IMR-90 (cell line): Measurements from ENCODE around the gene SETD3. TPM values are rescaled to one million over a fixed set of nuclear protein-coding genes. Genes with fewer than 3 reads are reported as not detected.

Source experiments
- ATAC-seq: fragments of 200-7000 bp; cut with Tn5 transposase; 2 replicates; pipeline ENCODE4 v1.9.1; 2020; ENCODE audit warnings: low read depth, mild to moderate bottlenecking, moderate library complexity
- BruUV-seq: library from RNA; stranded (reverse); fragments of 400-500 nt; replicated peaks from 2 replicates; lab custom pipeline; 2021; lab: Mats Ljungman, UMichigan
- CTCF ChIA-PET: fragments of 300-600 bp; formaldehyde crosslinking; extraction: SDS; loops from one replicate; lab custom pipeline; 2021; ENCODE audit warnings: antibody characterized with exemption; lab: Yijun Ruan, JAX
- POLR2A ChIA-PET: fragments of 300-600 bp; sonication (Branson Sonifier 250); formaldehyde crosslinking; loops from one replicate; lab custom pipeline; 2022; ENCODE audit warnings: antibody characterized with exemption; ENCODE audit not compliant: unreplicated experiment; lab: Charles Lee
- DNase-seq: peaks from one replicate; pipeline ENCODE4 v3.0.0; 2013
- H2AFZ ChIP-seq: replicated peaks from 2 replicates; pipeline ENCODE3; 2013; ENCODE audit warnings: low read length, mild to moderate bottlenecking; ENCODE audit not compliant: poor library complexity
- H2AK5ac ChIP-seq: 2 replicates; pipeline ENCODE4 v1.6.1; 2013; ENCODE audit warnings: low read depth, low read length, inconsistent platforms
- H2AK9ac ChIP-seq: replicated peaks from 2 replicates; pipeline ENCODE3; 2013; ENCODE audit warnings: mild to moderate bottlenecking, low read depth, low read length, moderate library complexity; ENCODE audit not compliant: poor library complexity
- H2BK120ac ChIP-seq: 2 replicates; pipeline ENCODE4 v1.6.1; 2013; ENCODE audit warnings: low read depth, low read length, inconsistent platforms
- H2BK15ac ChIP-seq: 3 replicates; pipeline ENCODE4 v1.6.1; 2013; ENCODE audit warnings: low read depth, low read length, inconsistent platforms
- H2BK20ac ChIP-seq: 2 replicates; pipeline ENCODE4 v1.6.1; 2013; ENCODE audit warnings: low read depth, mild to moderate bottlenecking, inconsistent platforms, low read length, moderate library complexity
- H2BK5ac ChIP-seq: 2 replicates; pipeline ENCODE4 v1.6.1; 2013; ENCODE audit warnings: mild to moderate bottlenecking, low read depth, low read length, inconsistent platforms; ENCODE audit not compliant: poor library complexity, severe bottlenecking
- H3K14ac ChIP-seq: replicated peaks from 2 replicates; pipeline ENCODE4 v1.6.1; 2013; ENCODE audit warnings: low read depth, low read length, inconsistent platforms
- H3K18ac ChIP-seq: 2 replicates; pipeline ENCODE4 v1.6.1; 2013; ENCODE audit warnings: low read depth, low read length, control low read depth
- H3K23ac ChIP-seq: 2 replicates; pipeline ENCODE4 v1.6.1; 2013; ENCODE audit warnings: low read depth, low read length, inconsistent platforms
- H3K27ac ChIP-seq: 2 replicates; pipeline ENCODE4 v1.5.1; 2013; ENCODE audit warnings: mild to moderate bottlenecking, control low read depth, low read length; ENCODE audit not compliant: insufficient read depth
- H3K27me3 ChIP-seq: 2 replicates; pipeline ENCODE4 v1.6.1; 2013; ENCODE audit warnings: low read length; ENCODE audit not compliant: control insufficient read depth, insufficient read depth
- H3K36me3 ChIP-seq: 2 replicates; pipeline ENCODE4 v1.6.1; 2013; ENCODE audit warnings: low read length, mixed read lengths; ENCODE audit not compliant: control insufficient read depth, insufficient read depth
- H3K4ac ChIP-seq: 2 replicates; pipeline ENCODE4 v1.6.1; 2013; ENCODE audit warnings: low read depth, low read length, inconsistent platforms
- H3K4me1 ChIP-seq: 2 replicates; pipeline ENCODE4 v1.6.1; 2013; ENCODE audit warnings: low read length, mixed read lengths; ENCODE audit not compliant: control insufficient read depth, insufficient read depth
- H3K4me2 ChIP-seq: 2 replicates; pipeline ENCODE4 v1.6.1; 2013; ENCODE audit warnings: low read depth, mild to moderate bottlenecking, control low read depth, low read length, moderate library complexity
- H3K4me3 ChIP-seq: 2 replicates; pipeline ENCODE4 v1.5.1; 2013; ENCODE audit warnings: low read depth, mild to moderate bottlenecking, control low read depth, low read length, moderate library complexity; ENCODE audit not compliant: insufficient read depth
- H3K56ac ChIP-seq: 2 replicates; pipeline ENCODE4 v1.6.1; 2013; ENCODE audit warnings: low read length, inconsistent platforms; ENCODE audit not compliant: insufficient read depth; ENCODE audit errors: extremely low read depth
- H3K79me1 ChIP-seq, 2 experiments: 2 replicates each; pipeline ENCODE4 v1.6.1; 2013; ENCODE audit warnings: low read length in 2 of 2, inconsistent platforms in 1 of 2, low read depth in 1 of 2
- H3K9ac ChIP-seq: 2 replicates; pipeline ENCODE4 v1.6.1; 2013; ENCODE audit warnings: low read depth, low read length, control low read depth
- H3K9me1 ChIP-seq: 2 replicates; pipeline ENCODE4 v1.6.1; 2013; ENCODE audit warnings: low read length, inconsistent platforms; ENCODE audit not compliant: insufficient read depth
- H3K9me3 ChIP-seq: 2 replicates; pipeline ENCODE4 v1.6.1; 2013; ENCODE audit warnings: low read length; ENCODE audit not compliant: control insufficient read depth, insufficient read depth
- H4K20me1 ChIP-seq: 2 replicates; pipeline ENCODE4 v1.6.1; 2013; ENCODE audit warnings: low read length, inconsistent platforms; ENCODE audit not compliant: insufficient read depth
- H4K5ac ChIP-seq: 2 replicates; pipeline ENCODE4 v1.6.1; 2013; ENCODE audit warnings: mild to moderate bottlenecking, low read depth, low read length, control low read depth
- H4K8ac ChIP-seq, 2 experiments: 2 replicates each; pipeline ENCODE4 v1.6.1; 2013; ENCODE audit warnings: low read depth in 2 of 2, low read length in 2 of 2, control low read depth in 1 of 2, inconsistent platforms in 1 of 2
- H4K91ac ChIP-seq: 2 replicates; pipeline ENCODE4 v1.6.1; 2013; ENCODE audit warnings: low read depth, low read length, inconsistent platforms; ENCODE audit not compliant: insufficient read depth
- BHLHE40 ChIP-seq: fragments of 150-350 bp; IDR thresholded peaks from 2 replicates; pipeline ENCODE4 v1.6.1; 2016; ENCODE audit warnings: mild to moderate bottlenecking, low read depth, low read length
- CEBPB ChIP-seq: IDR thresholded peaks from 2 replicates; pipeline ENCODE4 v1.6.1; 2012; ENCODE audit warnings: low read depth, low read length, improper control_type of control experiment
- MAFK ChIP-seq: IDR thresholded peaks from 2 replicates; pipeline ENCODE4 v1.6.1; 2012; ENCODE audit warnings: low read depth, low read length, improper control_type of control experiment
- RAD21 ChIP-seq: IDR thresholded peaks from 2 replicates; pipeline ENCODE4 v1.6.1; 2012; ENCODE audit warnings: low read length, improper control_type of control experiment
- SMC3 ChIP-seq: fragments of 150-350 bp; IDR thresholded peaks from 2 replicates; pipeline ENCODE4 v1.6.1; 2016; ENCODE audit warnings: low read depth, mild to moderate bottlenecking, antibody characterized with exemption, low read length, moderate library complexity
- USF2 ChIP-seq: fragments of 150-350 bp; IDR thresholded peaks from 2 replicates; pipeline ENCODE4 v1.6.1; 2017; ENCODE audit warnings: mild to moderate bottlenecking, antibody characterized with exemption, low read length, low read depth
- WGBS, 2 experiments: methylation state at CpG; one replicate each; pipeline versions ENCODE4 v1.1.5 to v1.1.7; 2013; ENCODE audit warnings: missing lambda C conversion rate in 2 of 2; ENCODE audit not compliant: insufficient read length in 1 of 2; ENCODE audit errors: extremely low coverage in 2 of 2; 5-methylcytosine and 5-hydroxymethylcytosine counted together
- dilution Hi-C: fragments of 300-500 bp; cut with HindIII; formaldehyde crosslinking; loops from one replicate; pipeline ENCODE4 v1.14.3; 2018; ENCODE audit warnings: low sequenced_read_pairs; ENCODE audit not compliant: unreplicated experiment
- in situ Hi-C: fragments of 300-500 bp; cut with MboI; formaldehyde crosslinking; loops from 3 replicates; pipeline ENCODE4 v1.14.3; 2019; ENCODE audit warnings: low sequenced_read_pairs, inconsistent platforms, mixed read lengths
- intact Hi-C: fragments of 100-400 bp; cut with micrococcal nuclease; formaldehyde crosslinking; loops from 2 replicates; pipeline ENCODE4 v1.10.0; 2022
- polyA plus RNA-seq, 3 experiments: library from polyadenylated mRNA; depleted of rRNA; stranded (reverse); fragments of >200 nt; gene quantifications; 2 replicates each; pipeline ENCODE4 v1.2.3, GENCODE V29; 2012; ENCODE audit warnings: low replicate concordance in 1 of 3
- total RNA-seq: library from RNA; depleted of rRNA; stranded (reverse); fragments of >200 nt; gene quantifications from 2 replicates; pipeline ENCODE4 v1.2.3, GENCODE V29; 2012
- TF ChIP-seq, protein P1 (sequence below): fragments of 150-350 bp; IDR thresholded peaks from 2 replicates; pipeline ENCODE4 v1.6.1; 2016; ENCODE audit warnings: low read depth, mild to moderate bottlenecking, low read length, moderate library complexity, borderline replicate concordance
- TF ChIP-seq, protein P2 (sequence below): conservative IDR thresholded peaks from 2 replicates; pipeline ENCODE4 v1.5.1; 2012; ENCODE audit warnings: mild to moderate bottlenecking, low read depth, low read length, improper control_type of control experiment

The SETD3 gene
- total and polyA plus RNA-seq, 2 of the 4 experiments (the other 2 are of a cell fraction): 18.8 to 31.9 TPM

- Histone ChIP-seq H2BK5ac (no peak overlapping the region), H2BK20ac (no peak overlapping the region), H2BK15ac (no peak overlapping the region), H4K8ac (no peak overlapping the region), H3K4me3 (no peak overlapping the region), H3K14ac (no peak overlapping the region), H2AFZ (no peak overlapping the region), H3K27ac (no peak overlapping the region), H2BK120ac (no peak overlapping the region), H3K4me2 (no peak overlapping the region), H3K79me1 (no peaks in the 10 kb centered on the region), H4K91ac (no peak overlapping the region), H3K9ac (no peak overlapping the region), H3K18ac (no peak overlapping the region), H3K4ac (no peak overlapping the region), H3K56ac (no peak overlapping the region), H2AK5ac (no peak overlapping the region), H3K4me1 (no peaks in the 10 kb centered on the region), H3K36me3 (peaks cover 17% of the 10 kb centered on the region), H3K23ac (no peak overlapping the region), H3K9me1 (no peaks in the 10 kb centered on the region), H4K20me1 (no peaks in the 10 kb centered on the region), H4K5ac (no peak overlapping the region), H3K9me3 (no peaks in the 10 kb centered on the region), H2AK9ac (no peak overlapping the region), H3K27me3 (no peaks in the 10 kb centered on the region)
- CTCF ChIA-PET: interaction anchor here (0.6 to 1.5 kb wide), 2 partner anchors 9 to 20 kb away, joined by 4 to 11 read pairs; no protein-coding TSS in a partner anchor
- intact Hi-C loops (no loop called here), in situ Hi-C loops (no loop called here), dilution Hi-C loops (no loop called here)
- 89% methylated on average over 3 of the region's 10 CpGs; no CpG with 5 or more reads in 1 of the 2 experiments for WGBS, 2 experiments
- ATAC-seq: peak; percentile 53; the same call in 1 of the 2 replicates
- no peak for TF ChIP-seq SMC3
- TF ChIP-seq, protein P1, sequence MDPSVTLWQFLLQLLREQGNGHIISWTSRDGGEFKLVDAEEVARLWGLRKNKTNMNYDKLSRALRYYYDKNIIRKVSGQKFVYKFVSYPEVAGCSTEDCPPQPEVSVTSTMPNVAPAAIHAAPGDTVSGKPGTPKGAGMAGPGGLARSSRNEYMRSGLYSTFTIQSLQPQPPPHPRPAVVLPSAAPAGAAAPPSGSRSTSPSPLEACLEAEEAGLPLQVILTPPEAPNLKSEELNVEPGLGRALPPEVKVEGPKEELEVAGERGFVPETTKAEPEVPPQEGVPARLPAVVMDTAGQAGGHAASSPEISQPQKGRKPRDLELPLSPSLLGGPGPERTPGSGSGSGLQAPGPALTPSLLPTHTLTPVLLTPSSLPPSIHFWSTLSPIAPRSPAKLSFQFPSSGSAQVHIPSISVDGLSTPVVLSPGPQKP: no peak
- TF ChIP-seq USF2: no peak
- TF ChIP-seq RAD21: no peak
- TF ChIP-seq BHLHE40: no peak
- no peak for TF ChIP-seq MAFK
- TF ChIP-seq, protein P2, sequence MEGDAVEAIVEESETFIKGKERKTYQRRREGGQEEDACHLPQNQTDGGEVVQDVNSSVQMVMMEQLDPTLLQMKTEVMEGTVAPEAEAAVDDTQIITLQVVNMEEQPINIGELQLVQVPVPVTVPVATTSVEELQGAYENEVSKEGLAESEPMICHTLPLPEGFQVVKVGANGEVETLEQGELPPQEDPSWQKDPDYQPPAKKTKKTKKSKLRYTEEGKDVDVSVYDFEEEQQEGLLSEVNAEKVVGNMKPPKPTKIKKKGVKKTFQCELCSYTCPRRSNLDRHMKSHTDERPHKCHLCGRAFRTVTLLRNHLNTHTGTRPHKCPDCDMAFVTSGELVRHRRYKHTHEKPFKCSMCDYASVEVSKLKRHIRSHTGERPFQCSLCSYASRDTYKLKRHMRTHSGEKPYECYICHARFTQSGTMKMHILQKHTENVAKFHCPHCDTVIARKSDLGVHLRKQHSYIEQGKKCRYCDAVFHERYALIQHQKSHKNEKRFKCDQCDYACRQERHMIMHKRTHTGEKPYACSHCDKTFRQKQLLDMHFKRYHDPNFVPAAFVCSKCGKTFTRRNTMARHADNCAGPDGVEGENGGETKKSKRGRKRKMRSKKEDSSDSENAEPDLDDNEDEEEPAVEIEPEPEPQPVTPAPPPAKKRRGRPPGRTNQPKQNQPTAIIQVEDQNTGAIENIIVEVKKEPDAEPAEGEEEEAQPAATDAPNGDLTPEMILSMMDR: no peak
- TF ChIP-seq CEBPB: no peak
- peak; percentile 54 for DNase-seq
- no TSS peak for BruUV-seq
- POLR2A ChIA-PET: no interaction called here
Observed at GRCh38 chr14:99395909-99396530, 84.6 kb downstream of the SETD3 start.
